C4-2B (cell line): ENCODE results near the gene HAND2.

Experiments used
- ZFX ChIP-seq: fragments of 450-650 bp; IDR thresholded peaks from 2 replicates; pipeline ENCODE4 v1.6.1; 2017
- TF ChIP-seq, protein P1 (sequence below): fragments of 450-650 bp; conservative IDR thresholded peaks from 2 replicates; pipeline ENCODE4 v1.5.1; 2017; ENCODE audit warnings: mild to moderate bottlenecking

DNA sequence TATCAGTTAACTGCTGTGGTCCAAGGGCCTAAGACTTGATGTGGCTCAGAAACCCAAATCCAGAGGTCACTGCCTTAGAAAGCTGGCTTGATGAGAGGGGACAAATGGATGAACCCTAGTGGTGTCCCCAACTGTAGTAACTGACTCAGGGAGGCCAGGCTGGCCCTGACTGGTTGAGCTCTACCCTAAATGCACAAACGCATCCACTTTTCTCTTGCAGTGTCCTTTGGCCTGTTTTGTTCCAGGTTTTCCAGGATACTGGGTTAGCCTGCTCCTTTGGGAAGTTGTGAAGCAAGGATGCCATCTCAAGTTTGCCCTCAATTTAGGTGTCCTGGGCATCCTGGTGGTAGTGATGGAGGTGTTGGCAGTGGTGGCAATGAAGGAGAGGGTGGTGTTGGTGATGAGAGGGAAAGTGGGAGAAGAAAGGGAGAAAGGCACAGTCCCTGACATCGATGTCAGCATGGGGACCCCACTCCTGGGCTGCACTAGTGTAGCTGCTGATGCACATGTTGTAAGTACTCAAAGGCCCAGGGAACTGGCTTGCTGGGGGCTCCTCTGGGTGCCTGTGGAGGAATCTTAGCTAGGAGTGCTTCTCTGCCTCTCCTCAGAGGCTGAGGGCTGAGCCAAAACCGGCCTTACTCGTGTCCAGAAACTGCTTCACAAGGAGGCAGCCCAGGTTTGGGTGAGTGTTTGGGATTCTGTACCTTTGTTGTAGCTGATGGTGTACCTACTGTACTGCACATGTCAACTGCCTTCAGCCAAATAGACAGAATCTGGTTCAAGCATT lies 2.9 kb upstream of the HAND2 start:
- TF ChIP-seq, protein P1, sequence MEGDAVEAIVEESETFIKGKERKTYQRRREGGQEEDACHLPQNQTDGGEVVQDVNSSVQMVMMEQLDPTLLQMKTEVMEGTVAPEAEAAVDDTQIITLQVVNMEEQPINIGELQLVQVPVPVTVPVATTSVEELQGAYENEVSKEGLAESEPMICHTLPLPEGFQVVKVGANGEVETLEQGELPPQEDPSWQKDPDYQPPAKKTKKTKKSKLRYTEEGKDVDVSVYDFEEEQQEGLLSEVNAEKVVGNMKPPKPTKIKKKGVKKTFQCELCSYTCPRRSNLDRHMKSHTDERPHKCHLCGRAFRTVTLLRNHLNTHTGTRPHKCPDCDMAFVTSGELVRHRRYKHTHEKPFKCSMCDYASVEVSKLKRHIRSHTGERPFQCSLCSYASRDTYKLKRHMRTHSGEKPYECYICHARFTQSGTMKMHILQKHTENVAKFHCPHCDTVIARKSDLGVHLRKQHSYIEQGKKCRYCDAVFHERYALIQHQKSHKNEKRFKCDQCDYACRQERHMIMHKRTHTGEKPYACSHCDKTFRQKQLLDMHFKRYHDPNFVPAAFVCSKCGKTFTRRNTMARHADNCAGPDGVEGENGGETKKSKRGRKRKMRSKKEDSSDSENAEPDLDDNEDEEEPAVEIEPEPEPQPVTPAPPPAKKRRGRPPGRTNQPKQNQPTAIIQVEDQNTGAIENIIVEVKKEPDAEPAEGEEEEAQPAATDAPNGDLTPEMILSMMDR = no peak
- no peak for TF ChIP-seq ZFX
